Right renal pelvis (tissue), 4 donors: ENCODE results near the gene WDR88. TPM values are rescaled to one million over a fixed set of nuclear protein-coding genes. Genes with fewer than 3 reads are reported as not detected.
"Not testable (repeated sequence)": the region's sequence is repeated elsewhere in the genome, so short reads cannot be mapped to it uniquely, and the experiment has no call there.

Experiments used
- DNase-seq, 4 donors: peaks; one replicate each; pipeline ENCODE4 v3.0.0-alpha.2; 2013; ENCODE audit warnings: low read depth in 4 of 4, low spot score in 3 of 4, missing footprints in 1 of 4
- polyA plus RNA-seq, 4 donors: library from polyadenylated mRNA; unstranded; fragments of 120-200 nt; gene quantifications; one replicate each; pipeline ENCODE4 v1.2.1, GENCODE V29; 2013; ENCODE audit not compliant: insufficient read length in 4 of 4

Gene WDR88
- polyA plus RNA-seq, 4 donors: 0.83 to 1.8 (median 1.1) TPM

GRCh38 chr19:33208371-33208895 lies 76.5 kb downstream of the WDR88 start:
- no peak for DNase-seq

GRCh38 chr19:33208904-33209849 lies 77.3 kb downstream of the WDR88 start:
- no peak for DNase-seq

- not testable (repeated sequence) for DNase-seq
Observed at GRCh38 chr19:33209850-33210230, 77.9 kb downstream of the WDR88 start.

GRCh38 chr19:33210266-33210940 lies 78.5 kb downstream of the WDR88 start:
- DNase-seq: no peak

- no peak for DNase-seq
Observed at GRCh38 chr19:33211794-33212435, 80.0 kb downstream of the WDR88 start.

- DNase-seq: no peak
Observed at GRCh38 chr19:33212436-33213172, 80.7 kb downstream of the WDR88 start.

- DNase-seq: no peak
Observed at GRCh38 chr19:33214596-33214995, 82.7 kb downstream of the WDR88 start.

GRCh38 chr19:33215438-33216197 lies 83.7 kb downstream of the WDR88 start:
- DNase-seq: no peak

GRCh38 chr19:33216198-33216830 lies 84.4 kb downstream of the WDR88 start:
- no peak for DNase-seq

GRCh38 chr19:33217881-33218280 lies 86.0 kb downstream of the WDR88 start:
- DNase-seq: no peak

- DNase-seq: no peak
Observed at GRCh38 chr19:33219261-33219815, 87.4 kb downstream of the WDR88 start.

GRCh38 chr19:33220115-33220514 lies 88.2 kb downstream of the WDR88 start:
- no peak for DNase-seq

GRCh38 chr19:33220735-33221134 lies 88.8 kb downstream of the WDR88 start:
- no peak for DNase-seq

GRCh38 chr19:33221638-33222037 lies 89.7 kb downstream of the WDR88 start:
- no peak for DNase-seq

- DNase-seq: not testable (repeated sequence)
Observed at GRCh38 chr19:33222255-33222654, 90.3 kb downstream of the WDR88 start.

GRCh38 chr19:33224694-33225457 lies 93.0 kb downstream of the WDR88 start:
- DNase-seq: no peak
